Measurements from ENCODE around the gene CAMLG.
A peak's percentile ranks its signal among the peaks of the same experiment; 100 is the strongest.
"Not testable (repeated sequence)": the region's sequence is repeated elsewhere in the genome, so short reads cannot be mapped to it uniquely, and the experiment has no call there.

Gene CAMLG

GRCh38 chr5:134738133-134738962 lies at the start of gene CAMLG:
TSS of gene CAMLG (plus strand) at chr5:134738548. CDS start at chr5:134738621, 73 bp downstream.
- peak within 1 kb of the TSS; percentile 96 to 98 (median 97) for H3K4me3 Mint-ChIP-seq
- peak within 1 kb of the TSS; percentile 86 to 95 (median 93) for H3K27ac Mint-ChIP-seq
- TF ChIP-seq, protein P1, sequence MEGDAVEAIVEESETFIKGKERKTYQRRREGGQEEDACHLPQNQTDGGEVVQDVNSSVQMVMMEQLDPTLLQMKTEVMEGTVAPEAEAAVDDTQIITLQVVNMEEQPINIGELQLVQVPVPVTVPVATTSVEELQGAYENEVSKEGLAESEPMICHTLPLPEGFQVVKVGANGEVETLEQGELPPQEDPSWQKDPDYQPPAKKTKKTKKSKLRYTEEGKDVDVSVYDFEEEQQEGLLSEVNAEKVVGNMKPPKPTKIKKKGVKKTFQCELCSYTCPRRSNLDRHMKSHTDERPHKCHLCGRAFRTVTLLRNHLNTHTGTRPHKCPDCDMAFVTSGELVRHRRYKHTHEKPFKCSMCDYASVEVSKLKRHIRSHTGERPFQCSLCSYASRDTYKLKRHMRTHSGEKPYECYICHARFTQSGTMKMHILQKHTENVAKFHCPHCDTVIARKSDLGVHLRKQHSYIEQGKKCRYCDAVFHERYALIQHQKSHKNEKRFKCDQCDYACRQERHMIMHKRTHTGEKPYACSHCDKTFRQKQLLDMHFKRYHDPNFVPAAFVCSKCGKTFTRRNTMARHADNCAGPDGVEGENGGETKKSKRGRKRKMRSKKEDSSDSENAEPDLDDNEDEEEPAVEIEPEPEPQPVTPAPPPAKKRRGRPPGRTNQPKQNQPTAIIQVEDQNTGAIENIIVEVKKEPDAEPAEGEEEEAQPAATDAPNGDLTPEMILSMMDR (IDR thresholded peaks at IDR 0.05; ENCODE audit: unreplicated experiment in 3 of 3), result peak; percentile 59 to 88 (median 67)
- no peaks in the 10 kb centered on the region for H3K9me3 Mint-ChIP-seq
- H3K4me1 Mint-ChIP-seq, result peaks cover 11% of the 10 kb centered on the region
- peaks cover 12% of the 10 kb centered on the region for H3K36me3 Mint-ChIP-seq (ENCODE audit: low read depth)
- H3K27me3 Mint-ChIP-seq (ENCODE audit: low read depth), result no peaks in the 10 kb centered on the region

DNA sequence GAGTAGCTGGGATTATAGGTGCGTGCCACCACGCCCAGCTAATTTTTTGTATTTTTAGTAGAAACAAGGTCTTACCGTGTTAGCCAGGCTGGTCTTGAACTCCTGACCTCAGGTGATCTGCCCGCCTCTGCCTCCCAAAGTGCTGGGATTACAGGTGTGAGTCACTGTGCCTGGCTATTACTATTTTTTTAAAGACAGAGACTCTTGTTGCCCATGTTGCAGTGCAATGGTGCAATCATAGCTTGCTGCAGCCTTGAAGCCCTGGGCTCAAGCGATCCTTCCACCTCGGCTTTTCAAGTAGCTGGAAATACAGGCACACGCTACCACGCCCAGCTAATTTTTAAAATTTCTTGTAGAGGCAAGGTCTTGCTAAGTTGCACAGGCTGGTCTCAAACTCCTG lies 48.2 kb upstream of the CAMLG start:
- not testable (repeated sequence) for H3K27me3 Mint-ChIP-seq (ENCODE audit: low read depth); H3K27ac Mint-ChIP-seq; H3K4me3 Mint-ChIP-seq; H3K9me3 Mint-ChIP-seq; H3K4me1 Mint-ChIP-seq
- H3K36me3 Mint-ChIP-seq (ENCODE audit: low read depth), result peaks cover 72% of the 10 kb centered on the region

DNA sequence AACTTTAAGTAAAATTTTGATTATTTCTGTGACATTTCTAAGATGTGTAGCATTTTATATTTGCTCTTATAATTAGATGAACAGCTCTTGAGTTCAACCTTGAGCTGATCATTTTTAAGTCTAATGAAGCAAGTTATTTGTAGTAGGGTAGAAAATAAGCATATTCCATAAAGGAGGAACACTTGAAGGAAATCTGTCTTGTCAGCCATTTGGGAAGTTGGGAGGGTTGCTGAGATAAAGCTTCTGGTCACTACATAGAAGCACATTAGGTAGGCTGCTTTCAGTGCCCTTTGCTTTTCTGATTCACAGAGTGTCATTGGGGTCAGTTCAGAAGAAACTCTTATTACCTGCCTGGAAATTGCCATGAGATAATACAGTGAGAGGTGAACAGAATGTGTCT lies 45.6 kb upstream of the CAMLG start:
- TF ChIP-seq, protein P1 (IDR thresholded peaks at IDR 0.05; ENCODE audit: unreplicated experiment in 3 of 3), result no peak
- no peaks in the 10 kb centered on the region for H3K9me3 Mint-ChIP-seq
- no peaks in the 10 kb centered on the region for H3K4me1 Mint-ChIP-seq
- H3K27ac Mint-ChIP-seq, result no peak overlapping the region
- no peak overlapping the region for H3K4me3 Mint-ChIP-seq
- H3K27me3 Mint-ChIP-seq (ENCODE audit: low read depth), result no peaks in the 10 kb centered on the region
- H3K36me3 Mint-ChIP-seq (ENCODE audit: low read depth), result peaks cover 63% of the 10 kb centered on the region

DNA sequence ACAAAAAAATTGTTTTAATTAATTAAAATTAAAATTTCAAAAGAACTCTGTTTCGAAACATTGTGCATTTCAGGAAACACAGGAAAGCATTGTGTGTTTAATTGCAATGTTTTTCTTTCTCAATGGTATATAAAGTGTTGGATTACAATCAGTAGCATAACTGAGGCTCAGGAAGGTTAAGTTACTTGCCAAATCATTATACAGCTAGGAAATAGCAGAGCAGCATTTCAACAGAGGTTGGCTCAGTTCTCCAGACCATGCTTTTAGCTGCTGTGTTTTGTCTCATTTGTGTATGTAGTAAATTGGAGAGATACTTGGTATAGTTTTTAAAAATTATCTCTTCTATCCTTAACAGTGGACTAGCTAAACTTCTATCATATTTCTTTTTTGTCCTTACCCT lies 30.0 kb upstream of the CAMLG start:
- no peaks in the 10 kb centered on the region for H3K9me3 Mint-ChIP-seq
- peaks cover 50% of the 10 kb centered on the region for H3K36me3 Mint-ChIP-seq (ENCODE audit: low read depth)
- H3K4me3 Mint-ChIP-seq, result no peak overlapping the region
- no peaks in the 10 kb centered on the region for H3K27me3 Mint-ChIP-seq (ENCODE audit: low read depth)
- H3K4me1 Mint-ChIP-seq, result no peaks in the 10 kb centered on the region
- H3K27ac Mint-ChIP-seq, result no peak overlapping the region
- TF ChIP-seq, protein P1 (IDR thresholded peaks at IDR 0.05; ENCODE audit: unreplicated experiment in 3 of 3), result no peak

GRCh38 chr5:134714120-134714519 lies 24.2 kb upstream of the CAMLG start:
- Mint-ChIP-seq H3K36me3 (ENCODE audit: low read depth) (peaks cover 61% of the 10 kb centered on the region), H3K27me3 (ENCODE audit: low read depth) (no peaks in the 10 kb centered on the region), H3K27ac (no peak overlapping the region), H3K9me3 (no peaks in the 10 kb centered on the region), H3K4me1 (no peaks in the 10 kb centered on the region), H3K4me3 (no peak overlapping the region)
- TF ChIP-seq, protein P1 (IDR thresholded peaks at IDR 0.05; ENCODE audit: unreplicated experiment in 3 of 3), result no peak

GRCh38 chr5:134714541-134714940 lies 23.8 kb upstream of the CAMLG start:
- TF ChIP-seq, protein P1 (IDR thresholded peaks at IDR 0.05; ENCODE audit: unreplicated experiment in 3 of 3), result no peak
- Mint-ChIP-seq H3K27ac (no peak overlapping the region), H3K27me3 (ENCODE audit: low read depth) (no peaks in the 10 kb centered on the region), H3K4me1 (no peaks in the 10 kb centered on the region), H3K36me3 (ENCODE audit: low read depth) (peaks cover 61% of the 10 kb centered on the region), H3K9me3 (no peaks in the 10 kb centered on the region), H3K4me3 (no peak overlapping the region)

DNA sequence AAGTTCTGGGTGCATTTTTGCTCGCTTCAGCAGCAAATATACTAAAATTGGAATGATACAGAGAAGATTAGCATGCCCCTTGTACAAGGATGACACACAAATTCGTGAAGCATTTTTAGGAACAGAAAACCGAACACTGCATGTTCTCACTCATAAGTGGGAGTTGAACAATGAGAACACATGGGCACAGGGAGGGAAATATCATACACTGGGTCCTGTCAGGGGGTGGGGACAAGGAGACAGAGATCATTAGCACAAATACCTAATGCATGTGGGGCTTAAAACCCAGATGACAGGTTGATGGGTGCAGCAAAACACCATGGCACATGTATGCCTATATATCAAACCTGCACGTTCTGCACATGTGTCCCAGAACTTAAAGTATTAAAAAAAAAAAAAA lies 22.9 kb upstream of the CAMLG start:
- not testable (repeated sequence) for H3K27me3 Mint-ChIP-seq (ENCODE audit: low read depth); H3K4me1 Mint-ChIP-seq; H3K9me3 Mint-ChIP-seq; H3K4me3 Mint-ChIP-seq; H3K27ac Mint-ChIP-seq
- peaks cover 57% of the 10 kb centered on the region for H3K36me3 Mint-ChIP-seq (ENCODE audit: low read depth)
